GM21723 (cell line): ENCODE measurements around the gene NAGPA.

Experiments
- ATAC-seq: cut with Tn5 transposase; IDR thresholded peaks from one replicate; pipeline ENCODE4 v1.9.1; 2021; ENCODE audit warnings: mild to moderate bottlenecking, moderate library complexity; ENCODE audit not compliant: unreplicated experiment

Gene NAGPA

DNA sequence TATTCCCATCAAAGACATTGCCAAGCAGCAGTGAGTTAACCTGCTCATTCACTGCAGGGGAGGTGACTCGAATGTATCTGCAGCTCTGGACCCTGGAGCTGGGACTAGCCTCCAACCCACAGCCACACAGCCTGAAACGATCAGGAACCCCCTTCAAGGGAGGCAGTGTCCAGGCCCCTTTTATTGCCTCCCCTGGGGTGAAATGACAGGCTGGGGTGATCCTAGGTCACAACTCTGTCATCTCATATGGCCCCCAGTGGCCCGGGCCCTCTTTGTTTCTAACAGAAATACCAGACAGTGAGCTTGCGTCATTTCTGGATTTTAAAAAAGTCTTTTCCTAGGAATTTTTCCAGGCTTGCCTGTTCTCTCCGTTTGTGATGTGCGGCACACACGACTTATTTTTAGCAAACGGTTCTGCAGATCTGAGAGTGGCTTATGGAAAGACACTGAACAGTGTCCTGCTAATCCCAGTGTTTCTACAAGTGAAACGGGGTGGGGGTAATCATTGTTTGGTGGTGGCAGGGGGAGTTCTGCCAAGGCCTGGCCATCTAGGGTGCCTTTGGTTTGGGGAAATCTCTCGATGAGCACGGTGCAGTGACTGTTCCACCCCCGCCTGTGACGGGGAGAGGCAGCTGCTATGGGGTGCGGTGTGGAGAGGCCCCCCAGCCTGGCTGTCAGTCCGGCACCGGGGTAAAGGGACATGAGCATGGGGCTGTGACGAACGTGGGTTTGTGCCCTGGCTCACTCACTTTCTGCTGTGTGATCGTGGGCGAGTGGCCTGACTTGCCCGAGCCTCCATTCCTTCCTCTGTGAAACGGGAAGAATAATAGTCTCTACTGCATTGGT lies 27.2 kb downstream of the NAGPA start:
- no peak for ATAC-seq

DNA sequence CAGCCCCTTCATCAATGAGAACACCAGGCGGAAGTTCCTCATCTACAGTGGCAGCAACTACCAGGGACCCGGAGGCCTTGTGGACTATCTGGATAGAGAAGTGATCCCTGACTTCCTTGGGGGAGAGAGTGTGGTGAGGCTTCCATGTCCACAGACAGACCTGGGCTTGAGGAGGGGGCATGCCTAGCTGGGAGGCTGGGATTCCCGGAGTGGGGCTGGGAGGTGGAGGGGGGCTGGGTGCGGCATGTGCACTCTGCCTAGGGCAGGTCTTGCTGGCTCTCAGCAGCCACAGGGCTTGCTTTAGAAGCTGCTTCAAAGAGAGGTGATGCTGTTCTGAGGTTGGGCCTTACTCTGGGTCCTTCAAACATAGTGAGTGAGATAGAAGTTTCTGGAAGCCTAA lies 27.8 kb downstream of the NAGPA start:
- ATAC-seq, result no peak

DNA sequence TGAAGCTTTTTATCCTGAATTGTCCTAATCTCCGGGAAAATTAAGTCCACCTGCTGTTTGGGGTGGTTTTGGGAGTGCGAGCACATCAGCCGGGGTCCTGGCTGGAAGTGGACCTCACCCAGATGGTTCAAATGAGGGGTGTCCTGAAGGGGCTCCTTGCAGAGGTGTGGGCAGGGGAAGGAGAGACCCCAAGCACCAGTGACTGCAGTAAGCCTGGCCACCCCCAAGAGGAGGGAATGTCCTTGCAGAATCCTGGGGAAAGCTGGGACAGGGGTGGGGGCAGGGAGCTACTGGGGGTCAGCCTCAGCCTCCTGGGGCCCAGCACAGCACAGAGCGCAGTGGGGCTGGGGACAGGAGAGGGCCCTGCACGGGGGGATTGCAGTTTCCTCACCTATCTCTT lies 29.4 kb downstream of the NAGPA start:
- ATAC-seq, result no peak

DNA sequence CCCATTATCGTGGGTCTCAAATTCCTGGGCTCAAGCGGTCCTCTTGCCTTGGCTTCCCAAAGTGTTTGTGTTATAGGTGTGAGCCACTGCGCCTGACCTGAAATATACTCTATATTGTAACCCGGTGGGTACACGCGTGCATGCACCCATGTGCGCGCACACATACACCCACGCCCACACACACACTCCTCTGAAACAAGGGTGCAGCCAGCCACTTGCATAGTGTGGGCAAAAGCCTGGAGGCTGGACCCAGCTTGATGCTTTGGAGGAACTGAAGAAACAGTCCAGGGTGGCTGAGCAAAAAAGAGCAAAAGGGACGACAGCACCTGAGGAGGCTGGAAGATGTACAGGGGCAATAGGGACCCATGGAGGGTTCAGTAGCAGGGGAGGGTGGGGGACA lies 29.9 kb downstream of the NAGPA start:
- ATAC-seq, result no peak

DNA sequence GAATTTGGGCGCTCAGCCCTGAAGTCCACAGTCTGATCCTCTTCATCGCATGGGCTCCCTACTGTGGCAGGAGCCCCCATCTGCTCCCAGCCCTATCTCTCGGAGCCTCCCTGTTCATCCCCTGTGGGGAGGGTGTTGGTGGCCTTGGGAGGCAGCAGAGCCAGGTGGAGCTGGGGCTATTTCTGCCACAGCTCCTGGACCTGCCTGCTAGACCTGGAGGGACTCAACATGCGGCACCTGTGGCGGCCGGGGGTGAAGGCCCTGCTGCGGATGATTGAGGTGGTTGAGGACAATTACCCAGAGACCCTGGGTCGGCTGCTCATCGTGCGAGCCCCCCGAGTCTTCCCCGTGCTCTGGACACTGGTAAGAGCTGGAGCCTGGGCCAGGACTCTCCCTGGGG lies 30.5 kb downstream of the NAGPA start:
- no peak for ATAC-seq

DNA sequence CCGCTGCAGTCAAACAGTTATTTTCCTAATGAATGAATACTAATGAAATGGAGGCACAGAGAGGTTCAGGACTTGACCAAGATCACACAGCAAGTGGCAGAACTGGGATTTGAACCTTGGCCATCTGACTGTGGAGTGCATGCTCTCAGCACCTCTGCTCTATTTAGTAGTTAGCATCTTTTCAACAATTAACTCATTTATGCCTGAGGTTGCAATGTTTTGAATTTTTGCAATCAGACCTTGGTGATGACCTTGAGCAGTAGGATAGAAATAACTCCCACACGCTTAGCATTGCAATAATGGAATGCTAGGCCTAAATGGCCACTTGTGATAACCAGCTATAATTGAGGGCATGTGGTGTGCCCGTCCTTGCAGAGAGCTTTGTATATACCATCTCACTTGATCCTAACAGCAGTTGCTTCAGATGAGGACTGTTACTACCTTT lies 31.0 kb downstream of the NAGPA start:
- ATAC-seq, result no peak

DNA sequence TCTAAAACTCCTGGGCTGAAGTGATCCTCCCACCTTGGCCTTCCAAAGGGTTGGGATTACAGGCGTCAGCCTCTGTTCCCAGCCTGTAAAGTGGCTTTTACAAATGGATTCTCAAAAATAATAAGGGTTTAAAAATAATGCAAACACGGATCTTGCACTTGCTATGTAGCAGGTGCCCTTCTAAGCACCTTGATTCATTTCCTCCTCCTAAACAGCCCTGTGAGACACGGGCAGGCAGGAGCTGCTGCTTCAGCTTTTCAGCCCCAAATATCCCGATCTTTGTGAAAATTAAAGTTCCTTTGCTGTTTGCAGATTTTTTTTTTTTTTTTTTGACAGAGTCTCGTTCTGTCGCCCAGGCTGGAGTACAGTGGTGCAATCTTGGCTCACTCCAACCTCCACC lies 31.7 kb downstream of the NAGPA start:
- no peak for ATAC-seq

DNA sequence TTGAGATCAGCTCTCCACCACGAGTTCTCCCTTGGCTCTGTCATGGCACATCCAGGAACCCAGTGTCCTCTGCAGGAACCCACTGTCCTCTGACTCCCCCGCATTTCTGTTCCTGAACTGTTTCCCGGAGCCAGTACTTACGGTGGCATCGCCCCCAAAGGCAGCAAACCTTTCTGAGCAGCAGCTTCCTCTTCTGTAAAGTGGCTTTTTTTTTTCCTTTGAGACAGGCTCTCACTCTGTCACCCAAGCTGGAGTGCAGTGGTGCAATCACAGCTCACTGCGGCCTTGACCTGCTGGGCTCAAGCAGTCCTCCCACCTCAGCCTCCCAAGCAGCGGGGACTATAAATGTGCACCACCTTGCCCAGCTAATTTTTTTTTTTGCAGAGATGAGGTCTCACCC lies 32.2 kb downstream of the NAGPA start:
- no peak for ATAC-seq

DNA sequence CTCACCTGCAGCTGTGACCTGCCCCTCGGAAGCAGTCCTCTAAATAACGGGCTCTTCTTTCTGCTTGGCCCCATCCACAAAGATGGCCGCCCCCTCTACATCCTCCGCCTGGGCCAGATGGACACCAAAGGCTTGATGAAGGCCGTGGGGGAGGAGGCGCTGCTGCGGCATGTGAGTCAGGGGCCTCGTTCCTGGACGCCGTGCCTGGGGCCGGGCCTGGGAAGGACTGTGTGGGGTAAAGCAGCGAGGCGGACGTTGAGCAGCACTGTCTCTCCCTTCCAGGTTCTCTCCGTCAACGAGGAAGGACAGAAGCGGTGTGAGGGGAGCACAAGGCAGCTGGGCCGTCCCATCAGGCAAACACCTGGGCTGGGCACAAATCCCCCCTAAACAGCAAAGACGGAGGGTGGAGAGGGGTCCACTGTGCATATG lies 33.1 kb downstream of the NAGPA start:
- ATAC-seq, result no peak

DNA sequence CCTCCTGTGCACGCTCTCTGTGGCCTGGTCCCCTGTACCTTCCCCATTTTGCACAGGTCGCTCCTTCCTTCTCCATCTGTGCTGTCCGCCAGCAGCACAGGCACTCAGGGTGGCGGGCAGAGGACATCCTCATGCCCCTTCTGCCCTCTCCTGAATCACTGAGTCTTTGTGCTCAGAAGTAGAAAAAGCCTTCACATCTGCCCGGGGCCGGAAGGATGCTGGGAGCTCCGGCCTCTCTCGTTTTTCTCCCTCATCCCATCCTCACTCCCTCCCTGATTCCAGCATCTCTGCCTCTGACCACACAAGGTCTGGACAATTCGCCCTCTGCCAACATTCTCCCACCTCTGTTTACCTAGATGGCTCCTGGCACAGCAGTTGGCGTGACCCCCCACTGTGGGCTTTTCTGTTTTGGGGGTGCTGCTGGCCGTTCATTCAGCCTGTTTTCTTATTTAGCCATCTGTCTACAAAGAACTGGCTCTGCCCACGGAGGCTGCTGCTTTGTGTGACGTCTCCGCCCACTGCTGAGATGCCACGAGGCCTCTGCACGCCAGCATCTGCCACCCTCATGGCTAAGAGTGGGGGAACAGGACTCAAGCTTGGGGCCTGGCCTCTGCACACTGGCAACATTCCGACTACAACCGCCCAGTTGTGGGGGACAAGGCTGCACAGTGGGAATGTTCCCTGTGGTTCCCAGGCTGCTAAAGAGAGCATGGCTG lies 38.9 kb downstream of the NAGPA start:
- ATAC-seq, result no peak

DNA sequence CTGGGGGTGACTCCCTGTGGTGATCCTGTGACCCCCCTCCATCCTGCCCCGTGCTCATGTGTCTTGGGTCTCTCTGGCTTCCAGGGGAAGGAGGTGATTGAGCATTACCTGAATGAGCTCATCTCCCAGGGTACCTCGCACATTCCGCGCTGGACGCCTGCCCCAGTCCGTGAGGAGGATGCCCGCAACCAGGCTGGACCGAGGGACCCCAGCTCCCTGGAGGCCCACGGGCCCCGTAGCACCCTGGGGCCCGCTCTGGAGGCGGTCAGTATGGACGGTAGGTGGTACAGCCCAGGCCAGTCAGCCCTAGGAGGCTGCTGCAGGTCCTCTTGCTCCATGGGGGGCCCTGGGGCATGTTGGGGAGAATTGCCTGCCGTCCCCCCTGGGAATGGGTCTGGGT lies 42.0 kb downstream of the NAGPA start:
- ATAC-seq, result no peak

DNA sequence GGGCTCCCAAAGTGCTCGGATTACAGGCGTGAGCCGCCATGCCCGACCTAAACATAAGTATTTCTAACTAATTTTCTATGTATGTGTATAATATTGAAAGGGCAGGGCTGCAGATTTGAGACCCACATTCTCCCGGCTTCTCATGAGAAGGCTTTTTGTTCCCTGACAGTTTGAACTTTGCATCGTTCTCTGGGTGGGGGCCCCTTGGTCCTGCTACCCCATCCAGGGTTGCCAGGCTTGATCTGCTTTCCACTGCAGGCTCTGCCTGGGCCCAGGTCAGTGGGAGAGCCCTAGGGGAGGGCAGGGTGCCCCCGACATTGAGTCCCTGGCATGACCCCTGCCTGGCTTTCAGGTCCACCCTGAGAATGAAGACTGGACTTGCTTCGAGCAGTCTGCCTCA lies 43.3 kb downstream of the NAGPA start:
- ATAC-seq, result no peak

DNA sequence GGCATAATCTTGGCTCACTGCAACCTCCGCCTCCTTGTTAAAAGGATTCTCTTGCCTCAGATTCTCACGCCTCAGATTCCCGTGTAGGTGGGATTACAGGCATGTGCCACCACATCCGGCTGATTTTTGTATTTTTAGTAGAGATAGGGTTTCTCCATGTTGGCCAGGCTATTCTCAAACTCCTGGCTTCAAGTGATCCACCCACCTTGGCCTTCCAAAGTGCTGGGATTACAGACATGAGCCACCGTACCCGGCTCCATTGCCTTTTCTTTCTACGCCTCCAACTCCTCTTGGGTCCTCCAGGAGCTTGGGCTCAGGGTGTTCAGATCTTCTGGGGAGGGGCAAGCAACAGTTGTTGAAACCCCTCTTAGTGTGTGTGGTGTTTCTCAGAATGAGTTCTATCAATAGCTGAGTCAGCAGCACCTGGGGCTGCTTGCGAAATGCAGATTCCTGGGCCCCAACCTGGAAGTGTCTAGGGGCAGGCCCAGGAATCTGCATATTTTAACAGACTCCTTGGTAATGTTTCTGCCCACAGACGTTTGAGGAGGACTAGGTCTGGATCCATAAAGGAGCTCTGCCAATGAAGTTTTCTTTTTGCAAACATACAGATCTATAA lies 44.2 kb downstream of the NAGPA start:
- no peak for ATAC-seq

DNA sequence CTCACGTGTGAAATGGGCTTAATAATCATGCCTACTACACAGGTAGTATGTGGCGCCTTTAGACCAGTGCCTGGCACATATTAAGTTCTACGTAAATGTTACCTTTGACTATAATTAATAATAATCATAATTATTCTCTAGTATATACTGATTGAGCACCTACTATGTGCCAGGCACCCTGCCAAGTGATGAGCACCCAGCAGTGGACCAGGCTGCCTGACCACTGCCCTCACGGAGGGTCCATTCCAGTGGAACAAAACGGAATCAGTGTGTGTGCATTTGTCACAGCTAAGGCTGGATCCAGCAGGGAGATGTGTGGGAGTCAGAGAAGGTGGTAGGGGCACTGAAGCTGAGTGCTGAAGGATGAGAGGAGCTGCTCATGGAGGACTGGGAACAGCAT lies 45.1 kb downstream of the NAGPA start:
- no peak for ATAC-seq

DNA sequence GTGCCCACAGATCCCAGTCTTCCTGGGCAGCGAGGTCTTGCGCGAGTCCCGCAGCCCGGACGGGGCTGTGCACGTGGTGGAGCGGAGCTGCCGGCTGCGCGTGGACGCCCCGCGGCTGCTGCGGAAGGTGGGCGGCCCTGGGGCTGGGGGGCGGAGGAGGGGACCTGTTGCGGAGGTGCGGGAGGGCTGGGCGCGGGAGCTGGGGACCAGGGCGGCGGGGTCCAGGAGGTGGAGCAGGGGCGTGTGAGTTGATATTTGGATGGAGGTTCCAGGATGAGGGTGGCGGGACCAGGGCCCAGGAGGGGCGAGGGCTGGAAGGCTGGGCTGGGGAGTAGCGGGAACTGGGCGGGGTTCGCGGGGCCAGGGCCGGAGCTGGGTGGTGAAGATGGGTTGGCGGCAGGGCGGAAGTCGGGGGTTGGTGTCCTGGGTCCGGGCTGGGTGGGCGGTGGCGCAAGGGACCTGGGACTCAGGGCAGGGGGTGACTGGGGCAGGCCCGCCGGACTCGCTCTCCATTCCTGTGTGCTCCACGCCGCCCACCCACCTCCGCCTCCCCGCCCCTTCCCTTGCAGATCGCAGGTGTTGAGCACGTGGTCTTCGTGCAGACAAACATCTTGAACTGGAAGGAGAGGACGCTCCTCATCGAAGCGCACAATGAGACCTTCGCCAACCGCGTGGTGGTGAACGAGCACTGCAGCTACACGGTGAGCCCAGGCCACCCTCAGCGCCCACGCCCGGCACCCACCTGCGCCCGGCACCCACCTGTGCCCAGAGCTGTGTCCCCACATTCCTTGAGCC lies 46.0 kb downstream of the NAGPA start:
- no peak for ATAC-seq

DNA sequence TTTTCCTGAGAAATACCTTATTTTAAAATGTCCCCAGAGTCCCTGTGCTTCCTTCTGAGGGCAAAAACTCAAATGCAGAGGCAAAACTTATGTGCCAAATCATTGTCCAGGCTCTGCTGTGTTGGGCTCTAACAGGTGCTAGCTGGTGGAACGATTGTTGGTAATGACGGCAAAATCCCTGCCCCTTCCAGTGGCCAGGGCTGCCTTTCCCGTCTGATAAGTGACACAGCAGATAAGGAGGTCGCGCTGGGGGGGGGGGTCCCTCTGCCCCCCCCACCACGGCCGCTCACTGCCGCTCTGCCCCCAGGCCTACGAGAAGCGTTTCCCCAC lies 46.5 kb downstream of the NAGPA start:
- ATAC-seq, result no peak

DNA sequence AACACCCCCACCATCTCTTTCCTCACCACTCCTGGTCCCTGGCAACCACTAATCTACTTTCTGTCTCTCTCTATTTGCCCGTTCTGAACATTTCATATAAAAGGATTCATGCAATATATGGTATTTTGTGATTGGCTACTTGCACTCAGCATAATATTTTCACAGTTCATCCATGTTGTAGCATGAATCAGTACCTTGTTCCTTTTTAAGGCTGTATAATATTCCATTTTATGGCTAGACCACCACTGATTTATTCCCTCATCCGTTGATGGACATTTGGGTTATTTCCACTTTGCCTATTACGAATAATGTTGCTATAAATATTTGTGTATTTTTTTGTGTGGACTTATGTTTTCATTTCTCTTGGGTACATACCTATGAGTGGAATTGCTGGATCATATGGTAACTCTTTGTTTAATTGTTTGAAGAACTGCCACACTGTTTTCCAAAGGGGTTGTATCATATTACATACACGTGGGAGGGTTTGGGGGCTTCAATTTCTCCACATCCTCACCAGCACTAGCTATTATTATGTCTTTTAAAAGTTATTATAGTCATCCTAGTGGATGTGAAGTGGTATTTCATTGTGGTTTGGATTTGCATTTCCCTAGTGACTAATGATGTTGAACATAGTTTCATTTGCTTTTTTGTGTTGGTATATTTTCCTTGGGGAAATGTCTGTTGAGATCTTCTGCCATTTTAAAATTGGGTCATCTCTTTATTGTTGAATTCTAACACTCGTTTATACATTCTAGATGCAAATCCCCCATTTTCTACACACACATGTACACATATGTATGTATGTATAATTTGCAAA lies 49.4 kb downstream of the NAGPA start:
- ATAC-seq, result no peak

DNA sequence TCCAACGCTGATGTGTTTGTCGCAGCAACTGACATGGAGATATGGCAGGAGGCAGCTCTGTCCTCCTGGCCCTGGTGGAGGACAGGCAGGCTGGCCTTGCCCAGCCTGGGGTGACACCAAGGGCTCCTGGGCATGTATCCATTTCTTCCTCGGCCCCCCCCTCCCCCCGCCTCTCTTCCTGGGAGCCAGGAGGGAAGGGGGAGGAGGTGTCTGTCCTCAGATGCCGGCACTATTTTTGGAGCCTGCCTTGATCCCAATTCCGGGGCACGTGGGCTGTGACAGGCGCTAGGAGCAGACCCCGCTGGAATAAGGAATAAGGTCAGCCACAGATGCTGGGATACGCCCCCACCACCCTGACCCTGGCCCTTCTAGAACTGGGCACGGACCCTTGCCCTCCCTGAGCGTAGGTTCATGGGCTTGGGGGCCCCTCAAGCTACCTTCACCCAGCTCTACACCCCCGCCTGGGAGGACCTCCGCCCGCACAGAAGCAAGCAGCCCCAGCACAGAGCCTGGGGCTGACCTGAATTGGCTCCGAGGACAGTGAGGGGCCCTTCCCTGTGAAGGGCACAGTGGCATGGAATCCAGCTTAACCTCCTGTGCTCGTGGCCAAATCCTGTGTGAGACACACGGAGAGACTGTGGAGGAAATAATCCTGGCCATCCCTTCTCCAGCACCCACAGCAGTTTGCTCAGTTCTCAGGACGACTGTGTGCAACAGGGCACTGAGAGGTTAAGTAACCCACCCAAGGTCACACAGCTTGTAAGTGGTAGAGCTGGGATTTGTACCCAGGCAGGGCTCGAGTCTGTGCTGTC lies 51.5 kb downstream of the NAGPA start:
- ATAC-seq, result no peak

DNA sequence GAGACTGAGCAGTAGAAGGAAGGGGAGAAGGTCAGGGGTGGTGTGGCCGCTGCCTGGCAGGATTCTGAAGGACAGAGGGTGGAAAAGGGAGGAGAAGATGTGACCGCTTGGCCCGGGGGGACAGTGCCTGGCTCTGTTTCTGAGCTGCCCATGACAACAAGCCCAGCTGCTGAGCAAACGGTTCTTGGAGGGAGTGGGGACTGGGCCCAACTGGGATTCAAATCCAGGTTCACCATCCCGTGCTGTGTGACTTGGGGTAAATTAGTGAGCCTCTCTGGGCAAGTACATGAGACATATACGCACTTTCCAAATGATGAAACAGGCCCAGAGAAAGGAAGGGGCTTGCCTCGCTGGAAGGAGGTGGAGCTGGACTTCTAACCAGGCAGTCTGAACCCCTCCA lies 52.3 kb downstream of the NAGPA start:
- no peak for ATAC-seq

DNA sequence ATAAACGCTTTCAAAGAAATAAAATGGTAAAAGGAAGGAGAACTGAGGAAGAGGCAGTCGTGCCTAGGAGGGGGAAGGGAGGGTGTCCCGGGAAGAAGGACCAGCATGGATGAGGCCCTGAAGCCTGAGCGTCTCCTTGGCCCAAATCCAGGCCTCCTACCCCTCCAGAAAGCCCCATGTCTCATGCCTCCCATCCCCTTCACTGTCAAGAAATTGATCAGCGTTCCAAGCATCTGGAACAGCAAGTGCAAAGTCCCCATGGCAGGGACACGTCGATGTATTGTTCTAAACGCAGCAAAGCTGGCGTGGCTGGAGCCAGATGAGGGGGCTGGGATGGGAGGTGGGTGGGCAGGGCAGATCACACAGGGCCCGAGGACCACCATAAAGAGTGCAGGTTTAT lies 53.0 kb downstream of the NAGPA start:
- no peak for ATAC-seq
